Stimulated activated CD4-positive, alpha-beta T cell treated with anti-CD3 and anti-CD28 coated beads, Interleukin-4, amount 100 ng/mL, for 4 hours (primary cell): ENCODE results near the gene HAVCR2.

Source experiments
- DNase-seq, 2 experiments: peaks; one replicate each; pipeline ENCODE4 v3.0.0-alpha.2; 2020

HAVCR2 gene

GRCh38 chr5:157108976-157109375 is at the start of gene HAVCR2:
Gene HAVCR2, minus strand, starts transcription at chr5:157109044. Its CDS starts 61 bp downstream, at chr5:157108983.
- peak; percentile 13 to 45 for DNase-seq

- no peak for DNase-seq
Measured at GRCh38 chr5:157157293-157157891, 48.5 kb upstream of the HAVCR2 start.

GRCh38 chr5:157155297-157155696 is 46.5 kb upstream of the HAVCR2 start:
- DNase-seq = no peak

GRCh38 chr5:157150995-157151394 is 42.2 kb upstream of the HAVCR2 start:
- no peak for DNase-seq

DNA sequence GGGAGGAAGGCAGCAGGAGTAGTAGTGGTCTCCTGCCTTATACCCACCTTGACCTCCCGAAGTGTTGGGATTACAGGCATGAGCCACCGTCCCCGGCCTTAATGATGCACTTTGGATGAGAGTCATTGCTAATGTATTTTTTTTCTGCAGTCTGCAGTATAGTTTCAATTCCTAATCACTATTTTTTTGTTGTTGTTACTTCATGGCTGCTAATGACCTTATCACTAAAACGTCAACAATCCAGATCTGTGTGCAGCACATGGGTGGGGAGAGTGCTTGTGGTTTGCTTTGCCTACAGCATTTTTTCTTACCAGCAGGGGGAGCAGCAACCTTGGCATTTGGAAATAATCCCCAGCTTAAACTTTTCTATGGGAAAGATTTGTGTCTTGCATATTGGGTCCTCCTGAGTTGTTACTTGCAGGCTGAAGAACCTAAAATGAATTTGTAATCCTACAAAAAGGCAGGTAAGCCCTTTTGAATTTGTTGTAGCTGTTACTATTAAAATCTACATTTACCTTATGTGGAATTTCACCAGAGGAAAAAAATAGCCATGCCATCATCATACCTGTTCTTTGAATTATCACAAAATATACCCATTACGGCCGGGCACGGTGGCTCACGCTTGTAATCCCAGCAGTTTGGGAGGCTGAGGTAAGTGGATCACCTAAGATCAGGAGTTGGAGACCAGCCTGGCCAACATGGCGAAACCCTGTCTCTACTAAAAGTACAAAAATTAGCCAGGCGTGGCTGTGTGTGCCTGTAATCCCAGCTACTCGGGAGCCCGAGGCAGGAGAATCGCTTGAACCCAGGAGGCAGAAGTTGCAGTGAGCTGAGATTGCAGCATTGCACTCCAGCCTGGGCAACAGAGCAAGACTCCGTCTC is 40.1 kb upstream of the HAVCR2 start:
- peak; percentile 69 to 77 for DNase-seq

- peak; percentile 33 to 36 for DNase-seq
Measured at GRCh38 chr5:157143127-157143971, 34.5 kb upstream of the HAVCR2 start.

DNA sequence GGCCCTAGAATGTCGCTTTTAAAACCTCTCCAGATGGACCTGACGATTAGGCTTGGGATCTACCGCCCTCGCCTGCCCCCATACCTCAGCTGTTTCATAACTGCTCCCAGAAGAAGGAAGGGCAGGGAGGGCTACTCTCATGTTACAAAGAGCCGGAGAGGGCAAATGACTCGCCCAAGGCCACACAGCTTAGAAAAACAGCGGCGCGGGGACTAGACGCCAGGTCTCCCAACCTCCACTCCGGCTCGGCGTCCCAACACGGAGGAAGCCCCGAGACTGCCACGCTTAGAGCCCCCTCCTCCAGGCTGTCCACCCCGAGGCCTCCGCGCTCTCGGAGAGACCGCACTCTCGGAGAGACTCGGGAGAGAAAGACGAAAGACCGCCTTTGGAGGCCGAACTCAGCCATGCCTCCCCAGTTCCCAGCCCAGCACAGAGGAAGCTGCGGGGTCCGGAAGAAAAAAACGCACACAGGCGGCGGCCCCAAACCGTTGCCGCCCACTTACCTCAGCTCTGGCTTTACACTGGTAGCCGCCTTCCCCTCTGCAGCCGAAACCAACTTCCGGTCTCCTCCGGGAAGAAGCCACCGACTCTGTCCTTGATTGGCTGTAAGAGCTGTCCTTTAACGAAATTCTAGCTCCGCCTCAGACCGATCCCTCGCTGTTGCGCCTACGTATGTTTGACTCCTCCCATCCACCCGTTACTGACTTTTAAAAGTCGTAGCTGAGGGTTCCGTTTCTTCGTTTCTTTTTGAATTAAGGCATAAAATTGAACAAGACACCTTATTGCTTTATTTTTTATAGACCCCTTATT is 33.7 kb upstream of the HAVCR2 start, which contains the start of gene MED7:
Gene MED7, minus strand, starts transcription at position 549 of the 810 bp plus-strand sequence. CDS start 3,434 bp downstream, outside the sequence.
- peak; percentile 75 to 94 for DNase-seq

DNA sequence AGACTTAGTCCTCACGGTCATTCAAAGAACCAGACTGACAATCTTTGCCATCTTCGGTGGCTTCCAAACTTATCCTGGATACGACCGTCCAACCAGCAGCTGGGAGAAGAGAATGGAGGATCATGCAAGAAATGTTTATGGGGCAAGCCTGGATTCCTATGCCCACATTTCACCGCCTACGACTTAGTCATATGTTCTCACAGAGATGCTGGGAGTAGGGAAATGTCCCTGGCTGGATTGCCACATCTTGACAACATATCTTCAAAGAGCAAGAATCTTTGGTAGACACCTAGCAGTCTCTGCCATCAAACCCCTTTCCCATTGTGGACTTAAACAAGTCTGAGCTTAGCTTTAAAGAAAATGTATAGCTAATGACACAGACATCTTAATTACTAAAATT is 28.8 kb upstream of the HAVCR2 start:
- DNase-seq = no peak

DNA sequence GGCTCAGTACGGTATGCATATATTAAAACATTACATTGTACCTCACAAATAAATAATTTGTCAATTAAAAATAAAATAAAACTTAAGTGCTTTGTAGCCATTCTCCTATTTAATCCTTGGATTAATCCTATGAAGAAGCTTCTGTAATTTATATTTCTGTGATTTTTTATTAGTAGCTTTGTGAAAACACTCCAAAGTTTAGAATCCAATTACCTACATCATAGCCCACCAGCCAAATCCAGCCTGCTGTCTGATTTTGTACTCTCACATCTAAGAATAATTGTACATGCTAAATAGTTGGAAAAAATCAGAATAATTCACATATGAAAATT is 23.4 kb upstream of the HAVCR2 start:
- no peak for DNase-seq

- no peak for DNase-seq
Measured at GRCh38 chr5:157130925-157131324, 22.1 kb upstream of the HAVCR2 start.

DNA sequence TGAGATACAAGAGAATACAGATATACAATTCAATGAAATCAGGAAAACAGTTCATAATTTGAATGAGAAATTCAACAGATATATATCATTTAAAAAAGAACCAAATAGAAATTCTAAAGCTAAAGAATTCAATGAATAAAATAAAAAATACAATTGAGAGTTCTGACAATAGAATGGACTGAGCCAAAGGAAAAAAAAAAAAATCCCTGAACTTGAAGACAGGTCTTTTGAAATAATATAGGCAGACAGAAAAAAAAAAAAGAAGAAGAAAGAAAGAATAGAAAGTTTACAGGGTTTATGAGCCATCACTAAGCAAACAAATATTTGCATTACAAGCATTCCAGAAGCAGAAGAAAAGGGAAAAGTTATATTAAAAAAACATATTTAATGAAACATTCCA is 12.9 kb upstream of the HAVCR2 start:
- DNase-seq = no peak

- DNase-seq = no peak
Measured at GRCh38 chr5:157120102-157120501, 11.3 kb upstream of the HAVCR2 start.

DNA sequence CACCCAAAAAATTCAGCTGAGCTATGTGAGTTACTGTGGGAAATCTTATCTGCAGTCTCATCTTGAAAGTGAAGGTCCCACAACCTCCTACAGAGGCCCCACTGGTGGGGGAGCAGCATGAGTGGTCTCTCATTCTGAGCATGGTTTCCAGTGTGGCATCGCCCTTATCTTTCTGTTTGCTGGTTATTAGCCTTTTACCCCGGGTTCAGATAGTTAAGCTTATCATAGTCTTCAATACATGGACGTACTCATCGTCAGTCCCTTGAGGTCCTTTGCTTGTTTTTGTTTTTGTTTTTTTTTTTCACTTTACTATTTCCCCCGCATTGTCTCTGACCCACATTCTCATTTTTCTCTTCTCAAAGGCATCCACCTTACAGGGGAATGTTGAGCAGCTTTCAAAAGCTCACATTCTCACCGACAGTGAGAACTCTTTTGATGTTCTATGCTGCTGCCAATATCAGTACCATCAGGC is 7.7 kb upstream of the HAVCR2 start:
- no peak for DNase-seq

DNA sequence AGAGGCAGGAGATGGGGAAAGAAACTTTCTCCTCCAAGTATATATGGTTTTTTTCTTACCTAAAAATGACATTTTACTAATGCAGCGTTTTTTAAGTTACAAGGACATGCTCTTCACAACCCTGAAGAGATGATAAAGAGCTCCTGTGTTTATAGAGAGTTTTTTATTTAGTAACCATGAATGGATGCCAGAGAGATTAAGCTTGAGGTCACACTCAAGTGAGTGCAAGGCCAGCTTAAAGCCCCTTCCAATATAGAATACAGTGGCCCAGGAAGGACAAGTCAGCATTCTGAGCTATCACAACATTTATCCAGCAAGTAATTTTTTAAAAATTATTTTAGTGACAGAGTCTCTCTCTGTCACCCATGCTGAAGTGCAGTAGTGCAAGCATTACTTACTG is 6.7 kb upstream of the HAVCR2 start:
- no peak for DNase-seq

GRCh38 chr5:157115012-157115411 is 6.2 kb upstream of the HAVCR2 start:
- no peak for DNase-seq

DNA sequence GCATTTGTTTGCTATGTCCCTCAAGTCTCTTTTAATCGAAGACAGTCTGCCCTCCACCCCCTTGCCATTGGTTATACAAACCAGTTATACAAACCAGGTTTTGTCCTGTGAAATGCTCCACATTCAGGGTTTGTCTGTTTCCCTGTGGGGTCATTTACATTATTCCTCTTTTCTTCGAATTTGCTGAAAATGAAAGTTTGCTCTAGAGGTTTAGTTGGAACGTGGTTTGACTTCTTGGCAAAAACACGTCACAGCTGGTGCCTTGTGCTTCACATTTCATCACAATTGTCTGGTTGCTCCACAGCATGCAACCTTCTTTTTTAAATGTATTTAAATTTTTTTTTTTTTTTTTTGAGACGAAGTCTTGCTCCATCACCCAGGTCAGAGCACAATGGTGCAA is 4.2 kb upstream of the HAVCR2 start:
- DNase-seq = no peak

DNA sequence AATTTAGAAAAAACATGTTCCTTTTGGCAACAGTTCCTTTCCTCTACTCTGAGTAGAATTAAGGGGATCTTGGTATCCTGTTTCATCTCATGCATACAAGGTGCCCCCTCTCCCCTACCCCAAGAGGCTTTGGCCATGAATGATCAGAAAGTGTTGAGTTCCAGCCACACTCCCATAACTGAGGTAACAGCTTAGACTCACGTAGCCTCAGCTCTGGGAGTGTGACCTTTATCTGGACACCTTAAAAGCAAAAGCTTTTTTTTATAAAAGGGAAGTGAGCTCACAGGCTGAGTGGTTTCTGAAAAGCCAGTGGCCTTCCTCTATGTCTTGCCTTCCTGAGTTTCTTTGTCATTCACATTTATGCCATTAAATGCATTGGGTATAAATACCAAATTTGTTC is 900 bp upstream of the HAVCR2 start:
- DNase-seq = peak in 1 of 2 experiments; percentile 14

DNA sequence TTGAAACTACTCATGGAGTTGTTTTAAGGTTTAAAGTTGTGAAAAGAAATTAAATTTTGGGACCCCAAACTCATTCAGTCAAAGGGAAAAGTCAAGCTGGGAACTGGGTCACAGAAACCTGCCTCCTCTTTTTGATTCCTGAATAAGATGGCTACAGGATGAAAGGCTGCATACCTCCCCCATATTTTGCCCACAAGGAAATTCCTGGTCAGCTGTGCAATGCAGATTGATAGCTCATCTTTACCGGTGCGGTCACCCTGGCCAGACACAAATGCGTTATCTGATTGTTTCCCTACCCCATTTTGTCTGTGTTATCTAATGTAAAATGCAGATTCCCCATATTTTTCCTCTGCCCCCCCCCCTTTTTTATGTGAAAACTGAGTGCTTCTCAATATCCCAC is 1.3 kb downstream of the HAVCR2 start:
- no peak for DNase-seq

- no peak for DNase-seq
Measured at GRCh38 chr5:157106630-157107461, 2.0 kb downstream of the HAVCR2 start.

- no peak for DNase-seq
Measured at GRCh38 chr5:157100140-157100679, 8.6 kb downstream of the HAVCR2 start.

DNA sequence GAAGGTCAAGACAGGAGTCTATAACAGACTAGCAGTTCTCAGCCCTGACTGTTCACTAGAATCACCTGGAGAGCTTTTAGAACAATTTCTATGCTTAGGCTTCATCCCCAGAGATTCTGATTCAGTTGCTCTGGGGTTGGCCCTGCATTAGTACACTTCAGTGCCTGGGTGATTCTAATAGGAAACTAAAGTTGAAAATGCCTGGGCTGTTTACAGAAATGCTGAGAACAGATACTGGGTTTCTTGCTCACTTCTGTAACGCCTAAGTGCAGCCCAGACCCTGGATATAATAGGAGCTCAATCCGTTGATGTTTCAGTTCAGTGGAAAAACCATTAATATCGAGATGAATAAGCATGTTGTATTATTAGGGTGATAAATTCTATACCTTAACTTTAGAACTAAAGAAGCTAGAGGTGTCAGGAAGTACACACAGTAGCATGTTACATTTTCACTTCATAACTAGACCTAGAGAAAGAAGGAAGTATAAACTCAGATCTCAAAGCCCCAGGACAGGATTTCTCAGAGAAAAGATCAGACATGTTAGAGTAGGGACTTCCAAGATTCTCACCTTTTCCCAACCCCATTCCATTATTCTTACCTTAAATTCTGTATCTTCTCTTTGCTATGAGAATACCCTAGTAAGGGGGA is 20.4 kb downstream of the HAVCR2 start:
- DNase-seq = no peak
